ES-I3 (cell line): Measurements from ENCODE around the gene EXD3.

Source experiments
- H3K36me3 ChIP-seq: 2 replicates; pipeline ENCODE4 v1.6.1; 2013; ENCODE audit warnings: mild to moderate bottlenecking, low read length, control low read depth, moderate library complexity; ENCODE audit not compliant: insufficient read depth
- H3K4me1 ChIP-seq: 2 replicates; pipeline ENCODE4 v1.6.1; 2013; ENCODE audit warnings: mild to moderate bottlenecking, control low read depth, low read length; ENCODE audit not compliant: insufficient read depth
- H3K9ac ChIP-seq: 2 replicates; pipeline ENCODE4 v1.6.1; 2013; ENCODE audit warnings: low read depth, mild to moderate bottlenecking, low read length, moderate library complexity
- H3K9me3 ChIP-seq: 2 replicates; pipeline ENCODE4 v1.6.1; 2013; ENCODE audit warnings: mild to moderate bottlenecking, low read length, moderate library complexity; ENCODE audit not compliant: control insufficient read depth, insufficient read depth

EXD3 gene

DNA sequence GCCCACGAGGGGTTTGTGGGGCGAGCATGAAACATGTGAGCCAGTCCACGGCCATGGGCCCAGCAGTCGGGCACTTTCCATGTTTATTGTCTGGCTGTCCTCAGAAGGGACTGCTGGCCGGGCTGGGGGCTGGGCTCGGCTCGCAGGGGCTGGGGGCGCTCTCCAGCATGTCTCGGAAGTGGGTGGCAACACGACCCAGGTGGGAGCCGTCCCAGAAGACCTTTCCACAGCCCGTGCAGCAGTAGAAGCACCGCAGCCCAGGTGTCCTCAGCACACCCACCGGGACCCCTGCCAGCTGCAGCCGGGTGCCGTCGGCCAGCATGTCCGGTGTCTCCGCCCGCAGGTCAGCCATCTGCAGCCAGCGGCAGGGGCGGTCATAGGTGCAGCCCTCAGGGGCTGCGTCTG is 116.1 kb downstream of the EXD3 start:
- H3K36me3 ChIP-seq, result no peaks in the 10 kb centered on the region
- H3K9ac ChIP-seq, result no peak overlapping the region
- no peaks in the 10 kb centered on the region for H3K9me3 ChIP-seq
- peaks cover 19% of the 10 kb centered on the region; the same call in 1 of the 2 replicates for H3K4me1 ChIP-seq

DNA sequence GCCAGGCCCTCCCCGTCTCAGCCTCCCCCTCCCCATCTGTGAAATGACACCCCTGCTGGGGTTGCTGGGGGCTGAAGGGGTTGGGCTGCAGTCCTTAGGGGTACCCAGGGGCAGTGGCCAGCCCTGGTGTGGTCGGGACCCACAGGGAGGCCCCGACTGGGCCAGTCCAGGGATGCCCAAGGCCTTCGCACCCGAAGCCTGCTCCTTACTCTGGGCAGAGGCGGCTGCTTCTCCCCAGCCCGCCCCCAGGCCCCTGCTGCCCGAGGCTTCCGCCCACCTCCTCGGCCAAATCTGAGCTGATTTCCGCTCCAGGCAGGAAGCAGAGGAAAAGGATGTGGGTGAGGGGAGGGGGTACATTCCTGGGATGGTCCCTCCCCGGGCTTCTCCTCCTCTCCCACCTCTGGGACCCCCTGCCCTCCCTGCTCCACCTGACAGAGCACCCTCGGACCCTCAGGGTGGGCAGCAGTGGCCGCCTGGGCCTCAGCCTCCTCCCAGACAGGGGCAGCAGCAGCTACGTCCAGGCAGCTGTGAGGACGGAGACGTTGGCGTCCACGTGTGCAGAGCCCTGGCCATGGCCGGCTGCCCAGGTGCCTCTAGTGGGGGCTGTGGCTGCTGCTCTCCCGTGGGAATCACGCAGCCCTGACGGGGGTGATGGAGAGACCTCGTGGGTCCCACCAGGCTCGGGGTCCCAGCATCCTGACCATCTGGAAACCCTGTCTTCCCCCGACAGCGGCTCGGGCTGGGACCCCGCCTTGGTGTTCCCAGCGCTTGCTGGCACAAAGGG is 116.7 kb downstream of the EXD3 start:
- H3K4me1 ChIP-seq, result peaks cover 14% of the 10 kb centered on the region; the same call in 1 of the 2 replicates
- H3K9me3 ChIP-seq, result no peaks in the 10 kb centered on the region
- no peaks in the 10 kb centered on the region for H3K36me3 ChIP-seq
- no peak overlapping the region for H3K9ac ChIP-seq

DNA sequence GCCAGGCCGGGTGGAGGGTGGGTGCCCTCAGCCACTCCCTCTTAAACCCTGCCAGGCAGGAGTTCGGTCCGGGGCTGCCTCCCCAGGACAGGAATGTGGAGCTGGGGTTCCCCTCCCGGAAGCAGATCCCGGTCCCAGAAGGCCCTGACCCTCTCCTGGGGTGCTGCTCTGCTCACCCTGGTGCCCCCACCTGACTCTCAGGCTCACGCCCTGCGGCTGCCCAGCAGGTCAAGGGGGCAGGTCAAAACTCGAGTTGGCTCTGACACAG is 117.2 kb downstream of the EXD3 start:
- Histone ChIP-seq H3K4me1 (peaks cover 9% of the 10 kb centered on the region; the same call in 1 of the 2 replicates), H3K36me3 (no peaks in the 10 kb centered on the region), H3K9me3 (no peaks in the 10 kb centered on the region), H3K9ac (no peak overlapping the region)

DNA sequence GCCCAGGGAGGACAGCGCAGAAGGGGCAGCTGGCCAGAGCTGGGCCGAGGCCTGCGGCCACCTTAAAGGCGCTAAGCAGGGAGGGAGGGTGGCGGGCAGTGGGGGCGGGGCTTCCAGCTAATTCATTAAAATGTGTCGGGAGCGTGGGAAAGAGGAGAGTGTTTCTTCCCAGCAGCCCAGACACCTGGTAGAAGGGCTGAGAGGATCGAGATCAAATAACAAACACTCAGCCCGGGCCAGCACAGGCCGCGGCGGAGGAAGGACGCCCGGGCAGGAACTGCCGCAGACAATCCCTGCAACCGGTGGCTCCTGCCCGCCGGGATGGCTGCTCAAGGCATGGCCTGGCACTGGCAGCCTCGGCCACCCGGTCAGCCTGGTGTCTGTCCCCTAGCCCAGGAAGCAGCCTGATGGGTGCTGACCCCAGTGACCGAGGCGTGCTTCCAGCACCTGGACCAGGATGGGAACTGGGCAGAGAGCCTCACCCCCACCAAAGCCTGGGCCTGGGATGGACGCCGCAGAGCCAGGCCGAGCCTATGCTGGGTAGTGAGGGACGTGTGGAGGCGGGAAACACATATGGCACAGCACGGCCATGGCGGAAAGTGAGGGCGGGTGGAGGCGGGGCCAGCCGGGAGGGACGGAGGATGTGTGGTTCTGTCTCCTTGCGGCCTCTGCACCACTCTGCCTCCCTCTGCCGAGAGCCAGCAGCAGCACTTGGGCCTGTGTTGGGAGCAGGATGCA is 117.7 kb downstream of the EXD3 start:
- H3K4me1 ChIP-seq, result peaks cover 9% of the 10 kb centered on the region; the same call in 1 of the 2 replicates
- H3K9ac ChIP-seq, result no peak overlapping the region
- H3K36me3 ChIP-seq, result no peaks in the 10 kb centered on the region
- H3K9me3 ChIP-seq, result no peaks in the 10 kb centered on the region

DNA sequence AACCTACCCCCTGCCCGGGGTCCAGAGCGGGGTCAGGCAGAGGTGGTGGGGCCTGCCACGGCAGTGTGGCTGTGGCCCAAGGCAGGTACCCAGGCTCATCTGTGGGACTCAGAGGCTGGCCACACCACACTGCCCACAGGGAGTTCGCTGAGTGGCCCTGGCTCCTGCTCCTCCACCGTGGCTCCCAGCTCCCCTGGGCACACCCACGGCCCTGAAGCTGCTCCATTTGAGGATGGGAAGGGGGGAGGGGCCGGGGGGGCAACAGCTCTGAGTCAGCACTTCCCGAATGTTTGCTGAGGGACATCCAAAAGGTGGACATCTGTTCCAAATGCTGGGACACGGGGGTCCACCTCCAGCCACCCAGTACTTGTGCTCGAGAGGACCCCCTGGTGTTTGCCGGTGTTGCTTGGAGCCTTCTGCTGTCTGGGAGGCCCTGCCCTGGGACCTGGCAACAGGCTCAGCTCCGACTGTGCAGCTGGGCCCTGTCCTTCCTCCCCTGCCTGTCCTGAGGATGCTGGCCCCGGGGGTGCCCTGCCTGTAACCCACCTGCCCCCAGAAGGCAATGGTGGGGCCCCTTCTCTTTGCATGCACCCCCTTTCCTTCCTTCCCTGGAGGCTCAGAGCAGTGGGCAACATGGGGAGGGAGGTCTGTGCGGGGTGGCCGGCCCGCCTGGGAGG is 118.4 kb downstream of the EXD3 start:
- Histone ChIP-seq H3K9me3 (no peaks in the 10 kb centered on the region), H3K9ac (no peak overlapping the region), H3K36me3 (no peaks in the 10 kb centered on the region), H3K4me1 (peaks cover 13% of the 10 kb centered on the region)

DNA sequence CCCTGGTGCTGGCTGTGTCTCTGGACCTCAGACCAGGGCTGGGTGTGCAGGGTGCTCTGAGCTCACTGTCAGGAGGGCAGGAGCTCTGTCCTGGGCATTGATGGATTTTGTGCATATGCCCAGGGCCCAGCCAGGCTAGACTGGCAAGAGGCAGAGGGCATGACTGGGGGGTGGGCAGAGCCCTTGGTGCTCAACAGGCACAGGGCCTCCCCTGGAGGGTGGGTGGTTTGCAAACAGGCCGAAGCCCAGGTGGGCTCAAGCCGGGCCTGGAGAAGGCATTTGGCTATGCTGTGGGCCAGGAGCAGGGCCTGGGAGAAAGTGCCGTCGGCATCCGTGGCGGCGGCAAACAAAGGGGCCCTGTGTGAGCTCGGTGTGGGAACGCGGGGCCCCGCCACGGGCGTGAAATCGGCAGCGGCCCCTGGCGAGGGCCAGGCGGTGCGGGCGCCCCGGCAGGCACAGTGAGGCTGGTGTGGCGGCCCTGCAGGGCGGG is 119.0 kb downstream of the EXD3 start:
- Histone ChIP-seq H3K4me1 (peaks cover 15% of the 10 kb centered on the region), H3K36me3 (no peaks in the 10 kb centered on the region), H3K9me3 (no peaks in the 10 kb centered on the region), H3K9ac (no peak overlapping the region)

DNA sequence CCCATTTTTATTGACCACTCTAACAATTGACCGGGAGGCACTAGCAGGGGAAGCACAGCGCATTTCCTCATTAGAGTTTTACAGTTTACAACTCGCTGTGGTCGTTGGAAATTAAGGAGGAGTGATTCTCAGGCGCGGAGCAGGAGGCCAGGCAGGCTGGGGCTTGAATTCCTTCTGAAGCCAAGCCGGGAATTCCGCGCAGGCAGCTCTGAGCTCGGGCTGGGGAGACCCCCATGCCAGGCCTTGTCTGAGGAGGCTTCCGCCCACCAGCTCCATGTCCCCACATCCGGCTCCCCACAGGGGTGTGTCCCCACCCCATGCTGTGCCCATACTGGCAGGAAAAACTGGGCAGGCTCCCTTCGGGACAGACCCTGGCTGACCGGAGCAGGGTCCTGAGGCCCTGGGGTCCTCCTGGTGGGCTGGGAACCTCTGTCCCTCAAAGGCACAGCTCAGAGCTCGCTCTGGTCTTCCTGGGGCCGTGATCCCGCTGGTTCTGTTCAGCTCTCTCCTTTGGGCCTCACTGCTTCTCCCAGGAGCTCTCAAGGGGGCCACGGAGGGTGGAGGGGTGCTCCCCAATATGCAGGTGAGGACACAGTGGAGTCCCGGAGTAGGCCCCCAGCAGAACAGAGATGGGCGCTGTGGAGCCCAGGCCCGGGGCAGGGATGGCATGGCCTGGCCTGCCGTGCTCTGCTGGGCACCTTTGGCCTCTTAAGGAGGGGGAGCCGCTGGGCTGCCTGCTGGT is 119.6 kb downstream of the EXD3 start:
- Histone ChIP-seq H3K9ac (peak overlapping the region; percentile 46; the same call in 1 of the 2 replicates), H3K9me3 (no peaks in the 10 kb centered on the region), H3K4me1 (peaks cover 21% of the 10 kb centered on the region), H3K36me3 (no peaks in the 10 kb centered on the region)

DNA sequence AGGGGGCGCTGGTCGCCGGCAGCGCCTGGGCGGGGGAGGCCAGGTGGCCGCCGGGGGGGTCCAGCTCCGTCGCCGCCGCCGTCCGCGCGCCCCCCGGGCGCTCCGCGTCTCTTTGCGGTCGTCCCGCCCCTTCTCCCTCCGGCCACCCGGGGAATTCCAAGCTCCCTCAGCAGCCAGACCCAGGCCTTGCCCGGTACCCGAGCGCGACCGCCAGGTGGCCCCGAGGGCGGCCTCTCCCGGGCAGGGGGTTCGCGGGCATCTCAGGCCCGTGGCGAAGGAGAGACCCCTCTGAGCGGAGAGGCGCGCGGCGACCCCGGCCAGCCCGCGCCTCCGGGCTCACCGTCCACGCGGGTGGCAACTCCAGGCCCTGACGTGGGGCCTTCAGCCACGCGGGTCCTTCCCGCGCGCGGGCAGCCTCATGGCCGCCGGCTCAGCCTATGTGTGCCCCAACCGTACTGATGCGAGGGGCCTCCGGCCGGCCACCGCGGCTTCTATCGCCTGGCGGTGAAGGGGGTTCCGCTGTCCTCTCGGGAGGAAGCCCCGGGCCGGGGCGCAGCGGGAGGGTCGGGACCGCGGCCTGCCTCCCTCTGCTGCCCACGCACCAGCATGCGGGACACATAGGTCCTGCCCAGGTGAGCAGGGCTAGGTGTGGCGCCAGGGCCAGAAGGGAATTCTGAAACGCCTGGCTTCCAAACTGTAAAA is 120.4 kb downstream of the EXD3 start:
- peaks cover 28% of the 10 kb centered on the region for H3K4me1 ChIP-seq
- H3K36me3 ChIP-seq, result no peaks in the 10 kb centered on the region
- H3K9me3 ChIP-seq, result no peaks in the 10 kb centered on the region
- peak overlapping the region; percentile 46 for H3K9ac ChIP-seq

DNA sequence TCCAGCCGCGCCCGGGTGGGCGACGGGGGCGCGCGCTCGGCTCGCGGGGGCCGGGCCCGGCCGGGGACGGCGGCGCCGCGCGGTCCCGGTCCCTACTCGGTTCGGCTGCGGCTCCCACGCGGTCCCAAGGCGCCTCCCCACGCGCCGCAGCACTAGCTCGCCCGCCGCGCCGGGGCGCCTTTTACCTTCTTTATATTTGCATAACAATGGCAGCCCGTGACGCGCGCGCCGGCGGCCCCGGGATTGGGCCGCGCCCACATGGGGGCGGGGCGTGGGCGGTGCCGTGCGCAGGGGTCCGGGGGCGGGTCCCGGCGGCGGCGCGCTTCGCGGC is 120.9 kb downstream of the EXD3 start, which contains the start of gene NRARP:
TSS of gene NRARP (minus strand) at position 154 of the 331 bp plus-strand sequence. CDS start 343 bp downstream, outside the sequence.
- Histone ChIP-seq H3K9me3 (no peaks in the 10 kb centered on the region), H3K9ac (peak within 1 kb of the TSS; percentile 76), H3K4me1 (peaks cover 31% of the 10 kb centered on the region), H3K36me3 (no peaks in the 10 kb centered on the region)

DNA sequence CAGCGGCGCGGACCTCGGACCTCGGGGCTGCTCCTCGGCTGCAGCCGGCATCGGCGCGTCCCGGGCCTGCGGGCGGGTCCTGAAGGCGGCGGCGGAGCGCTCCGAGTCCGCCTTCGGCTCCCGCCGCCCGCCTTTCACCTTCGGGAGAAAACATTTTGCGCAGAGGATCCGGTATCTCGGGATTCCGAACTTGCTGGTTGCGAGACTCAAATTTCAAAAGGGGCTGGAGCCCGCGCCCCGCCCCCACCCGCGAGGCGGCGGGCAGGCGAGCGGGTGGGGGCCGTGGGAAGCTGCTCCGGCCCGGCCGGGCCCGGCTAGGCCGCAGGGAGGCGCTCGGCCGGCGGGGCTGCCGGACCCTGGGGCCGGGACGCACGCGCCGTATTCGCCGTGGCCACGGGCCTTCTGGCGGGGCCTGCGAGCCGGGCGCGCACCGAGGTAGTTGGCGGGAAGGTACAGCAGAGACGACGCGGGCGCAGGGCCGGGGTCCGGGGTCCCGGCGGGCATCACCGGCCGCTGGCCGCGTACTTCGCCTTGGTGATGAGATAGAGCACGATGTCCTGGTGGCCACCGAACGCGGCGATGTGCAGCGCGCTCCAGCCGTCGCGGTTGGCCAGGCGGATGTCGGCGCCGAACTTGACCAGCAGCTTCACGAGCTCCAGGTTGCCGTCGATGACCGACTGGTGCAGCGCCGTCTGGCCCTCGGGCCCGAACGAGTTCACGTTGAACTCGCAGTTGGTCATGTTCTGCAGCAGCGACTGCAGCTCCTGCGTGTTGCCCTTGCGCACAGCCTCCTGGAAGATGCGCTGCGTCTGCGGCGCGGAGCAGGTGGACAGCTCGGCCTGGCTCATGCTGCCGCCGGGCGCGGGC is 121.6 kb downstream of the EXD3 start:
- peaks cover 31% of the 10 kb centered on the region for H3K4me1 ChIP-seq
- no peaks in the 10 kb centered on the region for H3K36me3 ChIP-seq
- H3K9ac ChIP-seq, result peak overlapping the region; percentile 76
- no peaks in the 10 kb centered on the region for H3K9me3 ChIP-seq

DNA sequence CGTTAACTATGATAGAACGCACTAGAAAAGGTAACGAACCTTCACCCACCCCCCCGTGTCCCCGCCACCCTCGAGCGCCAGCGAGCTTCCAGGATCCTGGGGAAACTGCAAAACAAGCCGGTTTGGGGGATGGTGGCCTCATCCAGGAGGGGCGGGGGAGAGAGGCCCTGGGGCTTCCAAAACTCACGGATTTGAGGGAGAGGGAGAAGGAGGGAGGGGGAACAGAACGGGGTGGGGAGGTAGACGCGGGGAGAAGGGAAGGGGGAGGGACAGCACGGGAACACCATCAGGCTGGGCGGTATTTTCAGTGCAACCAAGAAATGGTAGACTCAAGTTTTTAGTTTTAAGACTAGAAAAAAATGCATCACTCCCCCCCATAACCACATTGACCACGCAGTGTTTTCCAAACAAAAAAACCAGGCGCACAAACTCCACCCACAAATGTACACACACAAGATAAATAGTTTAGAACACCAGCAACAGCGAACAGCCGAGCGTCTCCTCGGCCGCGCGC is 122.3 kb downstream of the EXD3 start:
- Histone ChIP-seq H3K36me3 (no peaks in the 10 kb centered on the region), H3K4me1 (peaks cover 26% of the 10 kb centered on the region), H3K9me3 (no peaks in the 10 kb centered on the region), H3K9ac (peak overlapping the region; percentile 76)

DNA sequence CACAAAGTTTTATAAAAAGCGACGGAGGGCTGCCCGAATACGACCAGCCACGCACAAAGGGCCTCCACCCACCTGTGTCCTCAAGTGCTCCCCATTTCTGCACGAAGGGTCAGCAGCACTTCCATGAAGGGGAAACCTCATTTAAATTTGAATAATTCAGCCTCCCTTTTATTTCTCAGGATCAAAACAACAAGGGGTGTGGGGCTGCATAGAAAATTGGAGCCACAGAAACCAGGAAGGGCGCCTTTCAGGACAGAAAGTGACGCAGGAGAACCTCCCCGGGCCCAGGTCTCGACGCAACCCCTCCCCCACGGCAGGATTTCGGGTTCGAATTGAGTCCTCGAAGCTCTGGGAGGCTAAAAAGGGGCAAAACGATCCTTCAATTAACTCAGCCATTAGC is 123.0 kb downstream of the EXD3 start:
- no peaks in the 10 kb centered on the region for H3K36me3 ChIP-seq
- peaks cover 22% of the 10 kb centered on the region for H3K4me1 ChIP-seq
- H3K9ac ChIP-seq, result peak overlapping the region; percentile 76; the same call in 1 of the 2 replicates

DNA sequence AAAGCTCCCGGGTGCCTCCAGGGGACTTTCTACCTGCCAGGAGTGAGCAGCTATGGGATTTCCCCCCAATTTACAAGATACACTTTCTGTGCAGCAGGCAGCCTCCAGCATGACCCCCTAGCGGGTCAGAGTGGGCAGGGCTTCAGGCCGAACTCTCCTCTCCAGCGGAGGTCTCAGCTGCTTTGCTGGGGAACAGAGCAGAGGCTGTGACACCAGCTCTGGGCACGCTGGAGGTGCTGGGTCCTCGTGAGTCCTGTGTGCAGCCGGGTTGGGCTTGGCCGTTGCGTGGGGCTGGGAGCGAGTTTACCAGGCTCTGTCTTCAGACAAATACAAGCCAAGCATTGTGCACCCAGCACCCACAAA is 123.8 kb downstream of the EXD3 start:
- peaks cover 4% of the 10 kb centered on the region; the same call in 1 of the 2 replicates for H3K9me3 ChIP-seq
- H3K4me1 ChIP-seq, result peaks cover 22% of the 10 kb centered on the region
- no peaks in the 10 kb centered on the region for H3K36me3 ChIP-seq
- H3K9ac ChIP-seq, result peak overlapping the region; percentile 76; the same call in 1 of the 2 replicates

More for the DNA sequence above, 123.0 kb downstream of the EXD3 start:
- no peaks in the 10 kb centered on the region for H3K9me3 ChIP-seq
